ENCODE results near the gene TRIM7. TPM values are rescaled to one million over a fixed set of nuclear protein-coding genes. Genes with fewer than 3 reads are reported as not detected.
A peak's percentile ranks its signal among the peaks of the same experiment; 100 is the strongest.
"Not testable (repeated sequence)": the region's sequence is repeated elsewhere in the genome, so short reads cannot be mapped to it uniquely, and the experiment has no call there.

The TRIM7 gene
- total and polyA plus RNA-seq, 2 of the 4 experiments (the other 2 are of a cell fraction): 0.54 to 1.0 TPM

- Histone ChIP-seq H3K27me3 (ENCODE audit: control insufficient read depth, insufficient read depth, low read length) (peaks cover 4% of the 10 kb centered on the region), H3K14ac (replicated peaks; ENCODE audit: low read depth, low read length) (peak overlapping the region; percentile 76), H2BK120ac (ENCODE audit: low read depth, low read length) (peak overlapping the region; percentile 3; the same call in 1 of the 2 replicates), H2AFZ (replicated peaks; ENCODE audit: low read length, poor library complexity) (peak overlapping the region; percentile 88), H3K27ac (ENCODE audit: insufficient read depth, low read length) (no peak overlapping the region), H3K4ac (ENCODE audit: low read depth, low read length) (peak overlapping the region; percentile 24; the same call in 1 of the 2 replicates), H3K56ac (ENCODE audit: extremely low read depth, insufficient read depth, low read length) (no peak overlapping the region), H2BK15ac (ENCODE audit: low read depth, low read length) (peak overlapping the region; percentile 43; the same call in 1 of the 3 replicates), H4K91ac (ENCODE audit: insufficient read depth, low read depth, low read length) (peak overlapping the region; percentile 23; the same call in 1 of the 2 replicates), H3K9me3 (ENCODE audit: control insufficient read depth, insufficient read depth, low read length) (no peaks in the 10 kb centered on the region), H3K4me2 (ENCODE audit: low read depth, low read length) (peak overlapping the region; percentile 27), H2AK9ac (replicated peaks; ENCODE audit: low read depth, low read length, poor library complexity) (peak overlapping the region; percentile 31), H3K4me3 (ENCODE audit: insufficient read depth, low read depth, low read length) (no peak overlapping the region), H2BK5ac (ENCODE audit: low read depth, low read length, poor library complexity, severe bottlenecking) (no peak overlapping the region), H3K18ac (ENCODE audit: low read depth, low read length) (no peak overlapping the region), H3K4me1 (ENCODE audit: control insufficient read depth, insufficient read depth, low read length) (peaks cover 4% of the 10 kb centered on the region), H4K20me1 (ENCODE audit: insufficient read depth, low read length) (no peaks in the 10 kb centered on the region), H4K5ac (ENCODE audit: low read depth, low read length) (peak overlapping the region; percentile 14; the same call in 1 of the 2 replicates), H4K8ac (ENCODE audit: low read depth in 2 of 2, low read length in 2 of 2) (peak overlapping the region; percentile 75 to 97), H2AK5ac (ENCODE audit: low read depth, low read length) (no peak overlapping the region), H3K9ac (ENCODE audit: low read depth, low read length) (no peak overlapping the region), H3K9me1 (ENCODE audit: insufficient read depth, low read length) (peaks cover 3% of the 10 kb centered on the region), H3K23ac (ENCODE audit: low read depth, low read length) (no peak overlapping the region), H2BK20ac (ENCODE audit: low read depth, low read length) (no peak overlapping the region), H3K36me3 (ENCODE audit: control insufficient read depth, insufficient read depth, low read length) (no peaks in the 10 kb centered on the region), H3K79me1 (ENCODE audit: low read depth in 1 of 2, low read length in 2 of 2) (no peaks in the 10 kb centered on the region)
- dilution Hi-C loops (cut with HindIII; ENCODE audit: low sequenced_read_pairs, unreplicated experiment) (no loop called here), intact Hi-C loops (cut with micrococcal nuclease) (loop anchor here (2.0 kb wide), 1 partner anchor 61 kb away; the partner anchor contains the start of gene TRIM41), in situ Hi-C loops (cut with MboI; ENCODE audit: low sequenced_read_pairs) (no loop called here)
- no TSS peak for BruUV-seq (replicated peaks)
- ChIA-PET POLR2A (ENCODE audit: unreplicated experiment) (no interaction called here), CTCF (no interaction called here)
- WGBS, 2 experiments (ENCODE audit: extremely low coverage in 2 of 2, insufficient read length in 1 of 2): no CpG with 5 or more reads among the region's 4 CpGs
- TF ChIP-seq POLR2A (IDR thresholded peaks at IDR 0.05; ENCODE audit: low read depth, low read length): no peak
- ATAC-seq (ENCODE audit: low read depth) (no peak), DNase-seq (no peak)
Observed at GRCh38 chr5:181161534-181162175, 43.3 kb downstream of the TRIM7 start.

- Histone ChIP-seq H3K4me3 (ENCODE audit: insufficient read depth, low read depth, low read length) (peak overlapping the region; percentile 10; the same call in 1 of the 2 replicates), H3K14ac (replicated peaks; ENCODE audit: low read depth, low read length) (peak overlapping the region; percentile 76), H2AFZ (replicated peaks; ENCODE audit: low read length, poor library complexity) (peak overlapping the region; percentile 88), H2BK15ac (ENCODE audit: low read depth, low read length) (peak overlapping the region; percentile 43; the same call in 1 of the 3 replicates), H4K5ac (ENCODE audit: low read depth, low read length) (peak overlapping the region; percentile 14; the same call in 1 of the 2 replicates), H4K8ac (ENCODE audit: low read depth in 2 of 2, low read length in 2 of 2) (peak overlapping the region; percentile 75 to 97; a peak in 3 of 4 replicates), H3K4me2 (ENCODE audit: low read depth, low read length) (peak overlapping the region; percentile 27), H2BK120ac (ENCODE audit: low read depth, low read length) (peak overlapping the region; percentile 3; the same call in 1 of the 2 replicates), H3K4ac (ENCODE audit: low read depth, low read length) (peak overlapping the region; percentile 4; the same call in 1 of the 2 replicates), H3K27ac (ENCODE audit: insufficient read depth, low read length) (0 out of 2 replicates have a peak overlapping the region, but pooled peaks have one; percentile 4), H4K91ac (ENCODE audit: insufficient read depth, low read depth, low read length) (peak overlapping the region; percentile 23; the same call in 1 of the 2 replicates), H2AK9ac (replicated peaks; ENCODE audit: low read depth, low read length, poor library complexity) (peak overlapping the region; percentile 31)
- H2BK5ac ChIP-seq (ENCODE audit: low read depth, low read length, poor library complexity, severe bottlenecking); H3K27me3 ChIP-seq (ENCODE audit: control insufficient read depth, insufficient read depth, low read length); CTCF ChIA-PET; H3K56ac ChIP-seq (ENCODE audit: extremely low read depth, insufficient read depth, low read length); H3K4me1 ChIP-seq (ENCODE audit: control insufficient read depth, insufficient read depth, low read length); POLR2A ChIA-PET (ENCODE audit: unreplicated experiment); H3K9me3 ChIP-seq (ENCODE audit: control insufficient read depth, insufficient read depth, low read length); H3K9me1 ChIP-seq (ENCODE audit: insufficient read depth, low read length); H3K23ac ChIP-seq (ENCODE audit: low read depth, low read length); H4K20me1 ChIP-seq (ENCODE audit: insufficient read depth, low read length); BruUV-seq (replicated peaks); H3K36me3 ChIP-seq (ENCODE audit: control insufficient read depth, insufficient read depth, low read length); in situ Hi-C loops (cut with MboI; ENCODE audit: low sequenced_read_pairs); H3K9ac ChIP-seq (ENCODE audit: low read depth, low read length); H2BK20ac ChIP-seq (ENCODE audit: low read depth, low read length); H2AK5ac ChIP-seq (ENCODE audit: low read depth, low read length); H3K18ac ChIP-seq (ENCODE audit: low read depth, low read length); dilution Hi-C loops (cut with HindIII; ENCODE audit: low sequenced_read_pairs, unreplicated experiment); H3K79me1 ChIP-seq (ENCODE audit: low read depth in 1 of 2, low read length in 2 of 2): not testable (repeated sequence)
- intact Hi-C loops (cut with micrococcal nuclease): loop anchor here (2.0 kb wide), 1 partner anchor 62 kb away; the partner anchor contains the start of gene TRIM41
- WGBS, 2 experiments (ENCODE audit: extremely low coverage in 2 of 2, insufficient read length in 1 of 2): 31% methylated on average over 7 of the region's 48 CpGs; no CpG with 5 or more reads in 1 of the 2 experiments
- ATAC-seq (ENCODE audit: low read depth) (peak; percentile 21; the same call in 1 of the 2 replicates), DNase-seq (peak; percentile 71)
Observed at GRCh38 chr5:181160755-181161533, 44.1 kb downstream of the TRIM7 start.

Data from IMR-90 (cell line).